Prostate gland (tissue), 2 donors: ENCODE measurements around the gene ADGRF5.

Source experiments
- CTCF ChIP-seq, 4 experiments: fragments of 200-600 bp in 2 of 4; fragments of 450-650 bp in 2 of 4; sonication (generic) in 2 of 4; IDR thresholded peaks; 1 replicate in 3 of 4; 2 replicates in 1 of 4; pipeline ENCODE4 v1.5.1; 2016 to 2019; ENCODE audit warnings: antibody characterized with exemption in 4 of 4, mild to moderate bottlenecking in 2 of 4, moderate library complexity in 2 of 4
- POLR2A ChIP-seq: fragments of 450-650 bp; IDR thresholded peaks from one replicate; pipeline ENCODE4 v1.6.1; 2016; ENCODE audit warnings: antibody characterized with exemption, mild to moderate bottlenecking
- POLR2AphosphoS5 ChIP-seq: sonication (generic); formaldehyde crosslinking; IDR thresholded peaks from one replicate; pipeline ENCODE4 v1.6.1; 2017; ENCODE audit warnings: antibody characterized with exemption

- TF ChIP-seq CTCF (IDR thresholded peaks at IDR 0.05): no peak
- TF ChIP-seq POLR2A: no peak
- no peak for TF ChIP-seq POLR2AphosphoS5
These were observed 30.4 kb downstream of the ADGRF5 start for GRCh38 chr6:46891252-46891795.
